GM12873 (cell line): ENCODE measurements around the gene SHISA7.

Experiments
- CTCF ChIP-seq: IDR thresholded peaks from 2 replicates; pipeline ENCODE4 v1.5.1; 2012; ENCODE audit warnings: low read depth, mild to moderate bottlenecking, moderate library complexity, low read length, control low read depth; ENCODE audit not compliant: insufficient read depth; ENCODE audit errors: missing control alignments

The SHISA7 gene

GRCh38 chr19:55453511-55454260 is 10.6 kb upstream of the SHISA7 start:
- TF ChIP-seq CTCF = no peak

GRCh38 chr19:55452749-55453346 is 9.7 kb upstream of the SHISA7 start:
- TF ChIP-seq CTCF = no peak

GRCh38 chr19:55451965-55452748 is 9.1 kb upstream of the SHISA7 start:
- TF ChIP-seq CTCF = no peak

GRCh38 chr19:55451163-55451964 is 8.3 kb upstream of the SHISA7 start:
- no peak for TF ChIP-seq CTCF

- TF ChIP-seq CTCF = no peak
Observed at GRCh38 chr19:55449469-55449868, 6.4 kb upstream of the SHISA7 start.

GRCh38 chr19:55447421-55448174 is 4.5 kb upstream of the SHISA7 start:
- no peak for TF ChIP-seq CTCF
